Tibial artery (tissue), 4 donors: ENCODE results near the gene PRORP.

ENCODE experiments used
- DNase-seq, 2 donors: peaks; one replicate each; pipeline ENCODE4 v3.0.0-alpha.2; 2019
- H3K27ac ChIP-seq, 2 donors: fragments of 200-600 bp; sonication (generic) in 1 of 2; 1 replicate in 1 of 2; 2 replicates in 1 of 2; pipeline ENCODE4 v1.5.1; 2018 to 2019; ENCODE audit warnings: mild to moderate bottlenecking in 1 of 2
- H3K27me3 ChIP-seq, 2 donors: fragments of 200-600 bp; sonication (generic) in 1 of 2; one replicate each; pipeline versions ENCODE4 v1.5.1 to v1.6.0; 2016 to 2019
- H3K36me3 ChIP-seq, 3 donors: fragments of 200-600 bp; sonication (generic) in 2 of 3; one replicate each; pipeline ENCODE4 v1.5.1; 2016 to 2019; ENCODE audit warnings: mild to moderate bottlenecking in 2 of 3
- H3K4me1 ChIP-seq, 4 donors: fragments of 200-600 bp; sonication (generic) in 2 of 4; 1 replicate in 3 of 4; 2 replicates in 1 of 4; pipeline ENCODE4 v1.5.1; 2016 to 2019
- H3K4me3 ChIP-seq, 2 donors: fragments of 200-600 bp; sonication (generic) in 1 of 2; 1 replicate in 1 of 2; 2 replicates in 1 of 2; pipeline ENCODE4 v1.5.1; 2018 to 2019; ENCODE audit warnings: mild to moderate bottlenecking in 2 of 2
- H3K9me3 ChIP-seq, 3 donors: fragments of 200-600 bp; sonication (generic) in 1 of 3; one replicate each; pipeline ENCODE4 v1.5.1; 2016 to 2019
- intact Hi-C: fragments of 100-400 bp; cut with DNase I; formaldehyde crosslinking; loops from one replicate; pipeline ENCODE4 v1.15.0; 2023; ENCODE audit warnings: low total_unique reads
- TF ChIP-seq, protein P1 (sequence below), 2 experiments: fragments of 200-600 bp in 1 of 2; fragments of 450-650 bp in 1 of 2; IDR thresholded peaks; one replicate each; pipeline ENCODE4 v1.5.1; 2017 to 2019; ENCODE audit warnings: antibody characterized with exemption in 2 of 2, mild to moderate bottlenecking in 1 of 2, moderate library complexity in 1 of 2

Gene PRORP

DNA sequence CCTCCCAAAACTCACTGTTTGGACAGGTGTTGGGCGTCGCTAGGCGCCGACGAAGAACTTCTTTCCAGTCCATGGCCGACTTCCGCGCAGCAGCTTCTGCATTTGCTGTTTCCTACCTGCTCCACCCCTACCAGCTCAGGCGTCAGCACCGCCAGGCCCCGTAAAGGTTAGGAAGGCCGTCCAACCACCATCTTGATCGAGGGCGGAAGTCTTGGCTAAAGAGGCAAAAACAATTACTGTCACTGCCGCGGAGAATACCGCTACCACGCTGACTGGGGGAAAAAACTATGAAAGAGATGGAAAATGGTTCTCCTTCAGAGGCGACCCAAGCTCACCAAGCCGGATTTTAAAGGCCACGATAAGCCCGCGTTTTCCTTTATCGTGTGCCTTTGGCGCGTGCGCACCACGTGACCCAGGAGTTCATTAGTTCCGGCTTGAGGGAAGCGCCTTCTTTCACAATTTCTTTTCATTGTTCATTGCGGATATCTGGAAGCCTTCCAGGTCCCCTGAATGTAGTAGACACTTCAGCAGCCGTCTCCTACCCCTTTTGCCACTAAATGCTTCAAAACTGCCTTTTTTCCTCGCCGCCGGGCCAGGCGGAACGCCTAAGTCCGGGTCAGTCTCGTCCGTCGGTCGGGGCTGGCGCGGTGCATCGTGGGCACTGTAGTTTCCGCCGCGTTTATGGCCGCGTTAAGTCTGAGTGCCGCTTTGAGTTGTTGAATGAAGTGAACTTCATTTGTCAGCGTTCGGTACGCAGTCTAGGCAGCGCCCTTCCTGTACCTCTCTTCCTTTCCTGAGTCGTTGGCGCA lies at the start of gene PRORP, which contains the start of gene PPP2R3C:
Gene PRORP, plus strand, starts transcription at position 666 of the 809 bp plus-strand sequence. CDS start 694 bp downstream, outside the sequence.
Gene PPP2R3C, minus strand, starts transcription at position 104 of the 809 bp plus-strand sequence. Its CDS starts 31 bp downstream, at position 73.
- TF ChIP-seq, protein P1, sequence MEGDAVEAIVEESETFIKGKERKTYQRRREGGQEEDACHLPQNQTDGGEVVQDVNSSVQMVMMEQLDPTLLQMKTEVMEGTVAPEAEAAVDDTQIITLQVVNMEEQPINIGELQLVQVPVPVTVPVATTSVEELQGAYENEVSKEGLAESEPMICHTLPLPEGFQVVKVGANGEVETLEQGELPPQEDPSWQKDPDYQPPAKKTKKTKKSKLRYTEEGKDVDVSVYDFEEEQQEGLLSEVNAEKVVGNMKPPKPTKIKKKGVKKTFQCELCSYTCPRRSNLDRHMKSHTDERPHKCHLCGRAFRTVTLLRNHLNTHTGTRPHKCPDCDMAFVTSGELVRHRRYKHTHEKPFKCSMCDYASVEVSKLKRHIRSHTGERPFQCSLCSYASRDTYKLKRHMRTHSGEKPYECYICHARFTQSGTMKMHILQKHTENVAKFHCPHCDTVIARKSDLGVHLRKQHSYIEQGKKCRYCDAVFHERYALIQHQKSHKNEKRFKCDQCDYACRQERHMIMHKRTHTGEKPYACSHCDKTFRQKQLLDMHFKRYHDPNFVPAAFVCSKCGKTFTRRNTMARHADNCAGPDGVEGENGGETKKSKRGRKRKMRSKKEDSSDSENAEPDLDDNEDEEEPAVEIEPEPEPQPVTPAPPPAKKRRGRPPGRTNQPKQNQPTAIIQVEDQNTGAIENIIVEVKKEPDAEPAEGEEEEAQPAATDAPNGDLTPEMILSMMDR (IDR thresholded peaks at IDR 0.05) = no peak
- intact Hi-C loops = loop anchor here (5.0 kb wide), 3 partner anchors 75 to 285 kb away; partner anchors contain the start of genes FAM177A1 and SRP54
- Histone ChIP-seq H3K27me3 (no peaks in the 10 kb centered on the region), H3K36me3 (peaks cover 0 to 4% (median 0%) of the 10 kb centered on the region in 3 donors), H3K27ac (peak within 1 kb of the TSS; percentile 85 to 93), H3K4me1 (peaks cover 3 to 49% (median 25%) of the 10 kb centered on the region in 4 donors), H3K4me3 (peak within 1 kb of the TSS; percentile 61 to 66), H3K9me3 (no peaks in the 10 kb centered on the region)
- DNase-seq = peak; percentile 95 to 96

DNA sequence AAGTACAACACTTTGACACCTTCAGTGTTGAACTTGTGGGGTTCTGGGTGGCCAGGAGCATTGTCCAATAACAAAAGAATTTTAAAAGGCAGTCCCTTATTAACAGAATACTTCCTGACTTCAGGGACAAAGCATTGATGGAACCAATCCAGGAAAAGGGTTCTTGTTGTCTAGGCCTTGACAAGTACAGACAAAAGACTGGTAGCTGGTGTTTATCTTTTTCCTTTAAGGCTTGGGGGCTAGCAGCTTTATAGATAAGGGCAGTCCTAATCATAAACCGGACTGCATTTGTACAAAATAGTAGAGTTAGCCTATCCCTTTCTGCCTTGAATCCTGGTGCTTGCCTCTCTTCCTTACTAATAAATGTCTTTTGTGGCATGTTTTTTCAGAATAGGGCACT lies 48.9 kb upstream of the PRORP start:
- DNase-seq = no peak
- no peaks in the 10 kb centered on the region for H3K9me3 ChIP-seq
- peaks cover 34 to 78% (median 52%) of the 10 kb centered on the region in 3 donors for H3K36me3 ChIP-seq
- intact Hi-C loops = no loop called here
- TF ChIP-seq, protein P1 (IDR thresholded peaks at IDR 0.05) = no peak
- no peak overlapping the region for H3K4me3 ChIP-seq
- no peak overlapping the region for H3K27ac ChIP-seq
- H3K4me1 ChIP-seq = no peaks in the 10 kb centered on the region
- H3K27me3 ChIP-seq = no peaks in the 10 kb centered on the region

DNA sequence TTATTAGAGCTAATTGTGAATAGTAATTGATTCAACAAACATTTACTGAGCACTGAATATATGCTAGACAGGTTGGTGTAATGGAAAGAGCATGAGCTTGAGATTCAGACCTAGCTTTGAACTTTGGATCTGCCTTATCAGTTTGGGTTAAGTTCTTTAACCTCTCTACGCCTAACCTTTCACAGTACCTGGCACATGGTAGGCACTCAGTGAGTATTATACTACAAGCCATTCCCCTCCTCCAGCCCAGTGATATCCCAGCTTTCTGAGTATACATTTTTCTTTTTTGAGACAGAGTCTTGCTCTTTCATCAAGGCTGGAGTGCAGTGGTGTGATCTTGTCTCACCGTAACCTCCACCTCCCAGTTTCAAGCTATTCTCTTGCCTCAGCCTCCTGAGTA lies 44.3 kb upstream of the PRORP start:
- H3K4me3 ChIP-seq = no peak overlapping the region
- H3K9me3 ChIP-seq = no peaks in the 10 kb centered on the region
- H3K4me1 ChIP-seq = no peaks in the 10 kb centered on the region
- TF ChIP-seq, protein P1 (IDR thresholded peaks at IDR 0.05) = no peak
- H3K36me3 ChIP-seq = peaks cover 42 to 78% (median 58%) of the 10 kb centered on the region in 3 donors
- no peak overlapping the region for H3K27ac ChIP-seq
- intact Hi-C loops = no loop called here
- no peaks in the 10 kb centered on the region for H3K27me3 ChIP-seq
- DNase-seq = no peak

DNA sequence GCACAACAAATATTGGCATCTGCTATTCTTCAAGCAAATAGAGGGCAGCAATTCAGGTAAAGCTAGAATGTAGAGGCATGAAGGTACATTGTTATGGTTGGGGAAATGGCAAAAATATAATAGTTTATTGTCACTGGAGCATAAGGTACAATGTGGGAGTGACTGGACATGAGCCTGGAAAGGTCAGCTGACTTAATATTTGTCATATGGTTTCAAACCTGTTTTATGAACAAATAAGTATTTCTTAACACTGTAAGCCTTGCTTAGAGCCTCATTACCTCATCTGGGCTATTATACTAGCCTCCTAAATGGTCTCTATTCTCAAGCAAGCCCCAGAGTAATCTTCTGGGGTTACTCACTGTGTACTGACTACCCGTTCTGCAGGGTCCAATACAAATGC lies 42.6 kb upstream of the PRORP start:
- Histone ChIP-seq H3K4me1 (no peaks in the 10 kb centered on the region), H3K4me3 (no peak overlapping the region), H3K9me3 (no peaks in the 10 kb centered on the region), H3K27me3 (no peaks in the 10 kb centered on the region), H3K27ac (no peak overlapping the region), H3K36me3 (peaks cover 53 to 78% (median 57%) of the 10 kb centered on the region in 3 donors)
- intact Hi-C loops = no loop called here
- TF ChIP-seq, protein P1 (IDR thresholded peaks at IDR 0.05) = no peak
- DNase-seq = no peak

DNA sequence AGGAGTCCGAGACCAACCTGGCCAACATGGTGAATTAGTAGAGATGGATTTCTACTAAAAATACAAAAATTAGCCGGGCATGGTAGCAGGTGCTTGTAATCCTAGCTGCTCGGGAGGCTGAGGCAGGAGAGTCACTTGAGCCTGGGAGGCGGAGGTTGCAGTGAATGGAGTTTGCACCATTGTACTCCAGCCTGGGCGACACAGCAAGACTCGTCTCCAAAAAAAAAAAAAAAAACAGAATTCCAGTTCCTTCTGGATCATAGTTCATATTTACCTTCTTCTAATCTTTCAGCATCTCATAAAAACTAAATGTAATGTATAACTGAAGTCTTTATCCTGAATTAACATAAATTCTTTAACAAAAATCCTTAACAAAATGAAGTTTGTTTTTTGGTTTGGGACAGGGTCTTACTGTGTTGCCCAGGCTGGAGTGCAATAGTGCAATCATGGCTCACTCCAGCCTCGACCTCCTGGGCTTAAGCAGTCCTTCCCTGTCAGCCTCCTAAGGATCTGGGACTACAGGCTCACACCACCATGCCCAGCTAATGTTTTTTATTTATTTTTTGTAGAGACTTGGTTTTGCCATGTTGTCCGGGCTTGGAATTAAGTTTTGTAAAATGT lies 38.7 kb upstream of the PRORP start:
- Histone ChIP-seq H3K9me3 (no peaks in the 10 kb centered on the region), H3K36me3 (peaks cover 71 to 95% (median 79%) of the 10 kb centered on the region in 3 donors), H3K27me3 (no peaks in the 10 kb centered on the region), H3K4me1 (no peaks in the 10 kb centered on the region), H3K27ac (no peak overlapping the region), H3K4me3 (no peak overlapping the region)
- DNase-seq = no peak
- intact Hi-C loops = no loop called here
- TF ChIP-seq, protein P1 (IDR thresholded peaks at IDR 0.05) = no peak
